SJCRH30 (cell line): ENCODE results near the gene CTDP1. TPM values are rescaled to one million over a fixed set of nuclear protein-coding genes. Genes with fewer than 3 reads are reported as not detected.
"Not testable (repeated sequence)": the region's sequence is repeated elsewhere in the genome, so short reads cannot be mapped to it uniquely, and the experiment has no call there.

Experiments
- DNase-seq, 2 experiments: peaks; one replicate each; pipeline ENCODE4 v3.0.0-alpha.2; 2015 to 2020
- H3K27ac ChIP-seq: fragments of 250-450 bp; sonication (Bioruptor Pico); 2 replicates; pipeline ENCODE4 v1.5.1; 2020; ENCODE audit warnings: mild to moderate bottlenecking, moderate library complexity
- H3K27me3 ChIP-seq: fragments of 250-450 bp; sonication (Bioruptor Pico); 2 replicates; pipeline ENCODE4 v1.5.1; 2020; ENCODE audit warnings: mild to moderate bottlenecking, moderate library complexity
- H3K36me3 ChIP-seq: fragments of 250-450 bp; sonication (Bioruptor Pico); 2 replicates; pipeline ENCODE4 v1.5.1; 2020; ENCODE audit warnings: mild to moderate bottlenecking, moderate library complexity
- H3K4me1 ChIP-seq: fragments of 250-450 bp; sonication (Bioruptor Pico); 2 replicates; pipeline ENCODE4 v1.5.1; 2020; ENCODE audit warnings: mild to moderate bottlenecking, moderate library complexity
- H3K4me3 ChIP-seq: fragments of 250-450 bp; sonication (Bioruptor Pico); 2 replicates; pipeline ENCODE4 v1.5.1; 2020; ENCODE audit warnings: mild to moderate bottlenecking, moderate library complexity
- H3K9me3 ChIP-seq: fragments of 250-450 bp; sonication (Bioruptor Pico); replicated peaks from 2 replicates; pipeline ENCODE4 v1.5.1; 2020; ENCODE audit warnings: mild to moderate bottlenecking, moderate library complexity
- total RNA-seq: library from RNA; depleted of rRNA; stranded (reverse); fragments of >200 nt; shearing (Covaris generic); gene quantifications from 2 replicates; pipeline ENCODE4 v1.2.3, GENCODE V29; 2014

CTDP1 gene
- total RNA-seq, 1 experiment from 2014 or later: 8.8 TPM

DNA sequence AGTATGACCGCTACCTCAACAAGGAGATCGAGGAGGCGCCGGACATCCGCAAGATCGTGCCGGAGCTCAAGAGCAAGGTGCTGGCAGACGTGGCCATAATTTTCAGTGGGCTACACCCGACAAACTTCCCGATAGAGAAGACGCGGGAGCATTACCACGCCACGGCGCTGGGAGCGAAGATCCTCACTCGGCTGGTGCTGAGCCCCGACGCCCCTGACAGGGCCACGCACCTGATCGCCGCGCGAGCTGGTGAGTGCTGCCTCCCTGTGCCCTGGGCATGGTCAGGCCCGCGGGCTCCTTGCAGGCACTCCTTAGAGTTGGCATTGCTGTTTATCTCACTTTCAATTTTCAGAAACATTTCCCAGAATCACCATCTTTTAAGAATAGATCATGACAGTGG lies 35.7 kb downstream of the CTDP1 start:
- Histone ChIP-seq H3K36me3 (peaks cover 15% of the 10 kb centered on the region; the same call in 1 of the 2 replicates), H3K4me3 (no peak overlapping the region), H3K27ac (no peak overlapping the region), H3K27me3 (no peaks in the 10 kb centered on the region), H3K4me1 (no peaks in the 10 kb centered on the region), H3K9me3 (no peaks in the 10 kb centered on the region)
- no peak for DNase-seq

DNA sequence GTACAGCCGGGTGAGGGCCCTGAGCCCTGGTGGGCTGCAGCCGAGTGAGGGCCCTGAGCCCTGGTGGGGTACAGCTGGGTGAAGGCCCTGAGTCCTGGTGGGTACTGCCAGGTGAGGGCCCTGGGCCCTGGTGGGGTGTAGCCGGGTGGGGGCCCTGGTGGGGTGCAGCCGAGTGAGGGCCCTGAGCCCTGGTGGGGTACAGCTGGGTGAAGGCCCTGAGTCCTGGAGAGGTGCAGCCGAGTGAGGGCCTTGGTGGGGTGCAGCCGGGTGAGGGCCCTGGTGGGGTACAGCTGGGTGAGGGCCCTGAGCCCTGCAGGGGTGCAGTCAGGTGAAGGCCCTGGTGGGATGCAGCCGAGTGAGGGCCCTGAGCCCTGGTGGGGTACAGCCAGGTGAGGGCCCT lies 37.5 kb downstream of the CTDP1 start:
- Histone ChIP-seq H3K4me1 (no peaks in the 10 kb centered on the region), H3K27ac (no peak overlapping the region), H3K4me3 (no peak overlapping the region), H3K9me3 (no peaks in the 10 kb centered on the region), H3K27me3 (no peaks in the 10 kb centered on the region), H3K36me3 (peaks cover 15% of the 10 kb centered on the region; the same call in 1 of the 2 replicates)
- no peak for DNase-seq

DNA sequence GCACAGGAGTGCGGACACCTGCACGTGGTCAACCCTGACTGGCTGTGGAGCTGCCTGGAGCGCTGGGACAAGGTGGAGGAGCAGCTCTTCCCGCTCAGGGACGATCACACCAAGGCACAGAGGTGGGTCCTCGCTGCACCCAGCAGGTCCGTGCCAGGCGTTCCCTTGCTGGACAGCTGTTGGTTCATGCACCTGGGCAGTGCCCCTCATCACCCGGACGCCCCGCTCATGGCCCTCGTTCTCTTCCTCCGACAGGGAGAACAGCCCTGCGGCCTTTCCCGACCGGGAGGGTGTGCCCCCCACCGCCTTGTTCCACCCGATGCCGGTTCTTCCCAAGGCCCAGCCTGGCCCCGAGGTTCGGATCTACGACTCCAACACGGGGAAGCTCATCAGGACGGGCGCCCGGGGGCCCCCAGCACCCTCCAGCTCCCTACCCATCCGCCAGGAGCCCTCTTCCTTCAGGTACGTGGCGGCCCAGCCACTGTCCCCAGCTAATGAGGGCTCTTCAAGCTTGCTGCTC lies 38.0 kb downstream of the CTDP1 start:
- no peak for DNase-seq
- H3K4me1 ChIP-seq: no peaks in the 10 kb centered on the region
- no peak overlapping the region for H3K4me3 ChIP-seq
- H3K9me3 ChIP-seq: no peaks in the 10 kb centered on the region
- no peaks in the 10 kb centered on the region for H3K27me3 ChIP-seq
- H3K27ac ChIP-seq: no peak overlapping the region
- peaks cover 15% of the 10 kb centered on the region; the same call in 1 of the 2 replicates for H3K36me3 ChIP-seq

DNA sequence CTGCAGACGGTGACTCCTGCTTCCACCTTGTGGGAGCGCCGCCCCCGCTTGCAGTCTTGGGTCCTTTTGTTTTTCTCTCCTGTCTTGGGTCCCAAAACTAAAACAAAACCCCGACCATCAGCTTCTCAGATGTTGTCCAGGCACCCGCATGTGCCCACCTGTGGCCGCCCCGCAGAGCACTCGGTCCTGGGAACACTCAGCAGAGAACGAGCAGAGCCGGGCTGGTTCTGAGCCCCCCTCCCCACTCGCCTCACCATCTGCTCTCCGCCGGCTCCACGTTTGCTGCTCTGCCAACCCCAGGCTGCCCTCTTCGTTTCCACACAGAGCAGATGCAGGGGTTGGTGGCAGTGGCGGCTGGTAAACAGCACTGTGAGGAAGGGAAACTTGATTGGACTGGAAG lies 38.5 kb downstream of the CTDP1 start:
- Histone ChIP-seq H3K4me3 (no peak overlapping the region), H3K4me1 (no peaks in the 10 kb centered on the region), H3K9me3 (no peaks in the 10 kb centered on the region), H3K36me3 (peaks cover 15% of the 10 kb centered on the region; the same call in 1 of the 2 replicates), H3K27ac (no peak overlapping the region), H3K27me3 (no peaks in the 10 kb centered on the region)
- no peak for DNase-seq

DNA sequence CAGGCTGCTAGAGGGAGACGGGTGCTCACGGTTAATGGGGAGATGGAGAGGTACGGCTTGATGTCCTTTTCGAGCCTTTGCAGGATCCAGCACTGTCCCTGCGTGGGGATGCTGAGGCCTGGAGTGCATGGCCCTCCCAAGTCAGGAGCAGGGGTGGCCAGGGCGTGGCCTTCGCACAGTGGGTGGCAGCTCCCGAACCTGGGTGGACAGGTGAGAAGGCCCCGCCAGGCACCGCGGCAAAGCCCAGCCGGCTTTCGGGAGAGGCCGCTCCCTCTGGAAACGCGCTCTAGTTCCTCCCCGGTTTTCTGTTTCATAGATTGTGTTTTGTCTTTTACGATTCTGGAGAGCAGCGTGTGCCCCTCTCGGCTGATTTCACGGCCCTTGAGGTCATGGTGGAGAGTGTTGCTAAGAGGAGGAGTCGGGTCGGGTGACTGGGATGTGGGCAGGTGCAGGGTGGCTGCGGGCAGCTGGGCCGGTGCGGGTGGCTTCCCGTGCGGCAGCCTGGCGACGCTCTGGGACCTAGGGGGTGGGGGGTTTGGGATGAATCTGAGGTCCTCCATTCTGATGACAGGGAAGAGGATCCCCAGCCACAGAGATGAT lies 39.4 kb downstream of the CTDP1 start:
- H3K4me1 ChIP-seq: no peaks in the 10 kb centered on the region
- H3K27me3 ChIP-seq: no peaks in the 10 kb centered on the region
- no peaks in the 10 kb centered on the region for H3K9me3 ChIP-seq
- H3K4me3 ChIP-seq: no peak overlapping the region
- H3K27ac ChIP-seq: no peak overlapping the region
- no peak for DNase-seq
- peaks cover 12% of the 10 kb centered on the region; the same call in 1 of the 2 replicates for H3K36me3 ChIP-seq

DNA sequence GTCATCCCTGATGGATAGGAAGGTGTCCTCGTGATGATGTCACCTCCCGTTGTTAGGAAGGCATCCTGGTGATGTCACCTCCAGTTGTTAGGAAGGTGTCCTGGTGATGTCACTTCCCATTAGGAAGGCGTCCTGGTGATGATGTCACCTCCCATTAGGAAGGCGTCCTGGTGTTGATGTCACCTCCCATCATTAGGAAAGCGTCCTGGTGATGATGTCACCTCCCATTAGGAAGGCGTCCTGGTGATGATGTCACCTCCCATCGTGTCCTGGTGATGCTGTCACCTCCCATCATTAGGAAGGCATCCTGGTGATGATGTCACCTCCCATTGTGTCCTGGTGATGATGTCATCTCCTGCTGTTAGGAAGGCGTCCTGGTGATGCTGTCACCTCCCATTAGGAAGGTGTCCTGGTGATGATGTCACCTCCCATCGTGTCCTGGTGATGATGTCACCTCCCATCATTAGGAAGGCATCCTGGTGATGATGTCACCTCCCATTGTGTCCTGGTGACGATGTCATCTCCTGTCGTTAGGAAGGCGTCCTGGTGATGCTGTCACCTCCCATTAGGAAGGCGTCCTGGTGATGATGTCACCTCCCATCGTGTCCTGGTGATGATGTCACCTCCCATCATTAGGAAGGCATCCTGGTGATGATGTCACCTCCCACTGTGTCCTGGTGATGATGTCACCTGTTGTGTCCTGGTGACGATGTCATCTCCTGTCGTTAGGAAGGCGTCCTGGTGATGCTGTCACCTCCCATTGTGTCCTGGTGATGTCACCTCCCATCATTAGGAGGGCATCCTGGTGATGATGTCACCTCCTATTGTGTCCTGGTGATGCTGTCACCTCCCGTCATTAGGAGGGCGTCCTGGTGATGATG lies 40.1 kb downstream of the CTDP1 start:
- not testable (repeated sequence) for H3K9me3 ChIP-seq, DNase-seq, H3K4me1 ChIP-seq, H3K27ac ChIP-seq, H3K4me3 ChIP-seq, H3K27me3 ChIP-seq
- H3K36me3 ChIP-seq: peaks cover 12% of the 10 kb centered on the region; the same call in 1 of the 2 replicates

DNA sequence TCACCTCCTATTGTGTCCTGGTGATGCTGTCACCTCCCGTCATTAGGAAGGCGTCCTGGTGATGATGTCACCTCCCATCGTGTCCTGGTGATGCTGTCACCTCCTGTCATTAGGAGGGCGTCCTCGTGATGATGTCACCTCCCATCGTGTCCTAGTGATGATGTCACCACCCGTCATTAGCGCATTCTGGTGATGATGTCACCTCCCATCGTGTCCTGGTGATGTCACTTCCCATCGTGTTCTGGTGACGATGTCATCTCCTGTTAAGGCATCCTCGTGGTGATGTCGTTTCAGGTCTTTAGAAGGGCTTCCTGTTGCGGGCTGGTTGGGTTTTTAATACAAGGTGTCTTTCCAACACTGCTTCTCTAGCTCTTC lies 40.7 kb downstream of the CTDP1 start:
- no peak for DNase-seq
- Histone ChIP-seq H3K36me3 (peaks cover 7% of the 10 kb centered on the region; the same call in 1 of the 2 replicates), H3K27me3 (no peaks in the 10 kb centered on the region), H3K4me3 (no peak overlapping the region), H3K4me1 (no peaks in the 10 kb centered on the region), H3K9me3 (no peaks in the 10 kb centered on the region), H3K27ac (no peak overlapping the region)

DNA sequence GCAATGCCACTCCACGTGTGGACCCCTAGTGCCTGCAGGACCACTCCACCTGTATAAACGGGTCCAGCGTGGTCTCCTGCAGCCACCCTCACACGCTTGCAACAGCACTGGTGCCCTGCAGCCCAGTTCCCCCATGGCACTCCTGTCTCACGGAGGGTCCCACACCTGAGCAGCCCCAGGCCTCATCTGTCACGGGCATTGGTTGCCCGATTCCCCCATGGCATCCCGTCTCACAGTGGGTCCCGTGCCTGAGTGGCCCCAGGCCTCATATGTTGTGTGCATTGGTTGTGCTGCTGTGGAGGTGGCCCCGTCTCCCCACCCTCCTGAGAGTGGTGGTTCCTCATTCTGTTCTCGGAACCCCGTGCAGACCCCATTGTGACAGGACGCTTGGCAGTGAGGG lies 43.4 kb downstream of the CTDP1 start:
- H3K4me1 ChIP-seq: no peaks in the 10 kb centered on the region
- H3K9me3 ChIP-seq: no peaks in the 10 kb centered on the region
- H3K27me3 ChIP-seq: no peaks in the 10 kb centered on the region
- H3K27ac ChIP-seq: no peak overlapping the region
- peaks cover 2% of the 10 kb centered on the region; the same call in 1 of the 2 replicates for H3K36me3 ChIP-seq
- no peak overlapping the region for H3K4me3 ChIP-seq
- no peak for DNase-seq

DNA sequence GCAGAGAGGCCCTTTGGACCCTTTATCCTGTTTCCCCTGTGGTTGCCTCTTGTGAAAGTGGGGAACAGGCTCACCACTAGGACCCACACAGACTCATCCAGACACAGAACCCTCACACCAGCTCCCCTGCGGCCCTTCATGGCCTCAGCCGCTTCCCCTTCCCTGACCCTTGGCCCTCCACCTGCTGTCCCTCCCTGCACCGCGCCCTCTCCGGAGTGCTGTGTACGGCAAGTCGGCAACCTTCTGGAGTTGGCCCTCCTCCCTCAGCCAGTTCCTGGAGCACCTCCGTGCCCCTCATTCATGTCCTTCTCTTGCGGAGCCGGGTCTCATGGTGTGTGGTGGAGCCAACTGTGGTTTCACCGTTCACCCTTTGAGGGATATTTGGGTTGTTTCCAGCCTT lies 44.0 kb downstream of the CTDP1 start:
- H3K27me3 ChIP-seq: no peaks in the 10 kb centered on the region
- no peaks in the 10 kb centered on the region for H3K4me1 ChIP-seq
- no peaks in the 10 kb centered on the region for H3K9me3 ChIP-seq
- no peak for DNase-seq
- peaks cover 2% of the 10 kb centered on the region; the same call in 1 of the 2 replicates for H3K36me3 ChIP-seq
- no peak overlapping the region for H3K27ac ChIP-seq
- H3K4me3 ChIP-seq: no peak overlapping the region

DNA sequence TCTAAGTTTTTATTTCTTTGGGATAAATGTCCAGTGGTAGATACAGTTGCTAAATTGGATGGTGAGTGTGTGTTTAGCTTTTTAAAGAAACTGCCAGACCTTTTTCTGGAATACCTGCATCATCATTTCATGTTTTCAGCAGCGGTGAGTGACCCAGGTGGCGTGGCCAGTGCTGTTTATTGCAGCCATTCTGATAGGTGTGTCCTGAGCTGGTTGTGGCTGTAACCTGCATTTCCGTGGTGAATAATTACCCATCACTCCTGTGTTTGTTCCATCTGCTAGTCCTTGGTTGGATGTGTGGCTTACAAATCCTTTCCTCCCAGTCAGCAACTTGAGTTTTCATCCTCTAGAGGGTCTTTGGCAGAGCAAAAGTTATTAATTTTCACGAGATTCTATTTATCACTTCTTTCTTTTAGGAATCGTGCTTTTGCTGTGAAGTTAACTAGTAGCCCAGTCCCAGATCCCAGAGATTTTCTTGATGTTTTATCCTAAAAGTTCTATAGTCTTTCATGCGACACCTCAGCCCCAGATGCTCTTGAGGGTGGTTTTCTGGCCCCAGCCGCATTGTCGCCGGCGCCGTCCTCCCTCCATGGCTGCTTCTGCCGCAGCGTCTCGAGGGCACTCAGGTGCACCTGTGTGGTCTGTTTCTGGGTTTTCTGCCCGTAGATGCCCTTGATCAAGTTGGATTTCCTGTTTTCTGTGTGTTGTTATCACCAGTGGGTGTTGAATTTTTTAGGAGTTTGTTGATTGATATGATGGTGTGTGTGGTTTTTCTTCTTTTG lies 44.9 kb downstream of the CTDP1 start:
- Histone ChIP-seq H3K36me3 (no peaks in the 10 kb centered on the region), H3K9me3 (no peaks in the 10 kb centered on the region), H3K27ac (no peak overlapping the region), H3K4me3 (no peak overlapping the region), H3K27me3 (no peaks in the 10 kb centered on the region), H3K4me1 (no peaks in the 10 kb centered on the region)
- DNase-seq: no peak

DNA sequence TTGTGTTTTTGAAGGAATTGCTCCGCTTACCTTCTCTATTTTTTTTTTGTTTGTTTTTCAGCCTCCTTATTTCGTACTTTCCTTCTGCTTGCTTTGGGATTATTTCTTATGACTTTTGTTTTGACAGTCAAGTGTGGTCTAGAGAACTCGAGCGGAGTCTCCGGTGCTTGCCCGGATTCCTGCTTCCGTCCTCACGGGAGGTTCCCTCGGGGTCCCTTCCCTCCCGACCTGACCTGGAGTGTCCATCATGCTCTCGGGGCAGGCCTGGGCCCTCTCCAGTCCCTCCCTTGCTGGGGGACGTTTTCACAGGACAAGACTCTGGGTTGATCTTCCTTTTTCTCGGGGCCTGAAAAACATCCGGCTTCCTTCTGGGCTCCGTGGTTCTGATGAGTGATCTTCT lies 45.9 kb downstream of the CTDP1 start:
- Histone ChIP-seq H3K9me3 (no peaks in the 10 kb centered on the region), H3K4me3 (no peak overlapping the region), H3K36me3 (0 out of 2 replicates have a peak, but pooled peaks cover 5% of the 10 kb centered on the region), H3K27me3 (no peaks in the 10 kb centered on the region), H3K27ac (no peak overlapping the region), H3K4me1 (no peaks in the 10 kb centered on the region)
- no peak for DNase-seq

DNA sequence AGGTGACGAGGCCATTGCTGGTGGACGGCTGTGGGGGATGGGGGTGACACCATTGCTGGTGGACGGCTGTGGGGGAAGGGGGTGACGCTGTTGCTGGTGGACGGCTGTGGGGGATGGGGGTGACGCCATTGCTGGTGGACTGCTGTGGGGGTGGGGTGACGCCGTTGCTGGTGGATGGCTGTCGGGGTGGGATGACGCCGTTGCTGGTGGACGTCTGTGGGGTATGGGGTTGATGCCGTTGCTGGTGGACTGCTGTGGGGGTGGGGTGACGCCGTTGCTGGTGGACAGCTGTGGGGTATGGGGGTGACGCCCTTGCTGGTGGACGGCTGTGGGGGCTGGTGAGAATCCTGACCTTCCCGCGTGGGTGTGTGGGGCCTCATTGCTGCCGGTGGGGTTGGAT lies 47.1 kb downstream of the CTDP1 start:
- no peaks in the 10 kb centered on the region for H3K4me1 ChIP-seq
- no peak overlapping the region for H3K4me3 ChIP-seq
- H3K36me3 ChIP-seq: peaks cover 10% of the 10 kb centered on the region; the same call in 1 of the 2 replicates
- H3K9me3 ChIP-seq: no peaks in the 10 kb centered on the region; the same call in 1 of the 2 replicates
- H3K27me3 ChIP-seq: no peaks in the 10 kb centered on the region
- H3K27ac ChIP-seq: no peak overlapping the region
- no peak for DNase-seq

DNA sequence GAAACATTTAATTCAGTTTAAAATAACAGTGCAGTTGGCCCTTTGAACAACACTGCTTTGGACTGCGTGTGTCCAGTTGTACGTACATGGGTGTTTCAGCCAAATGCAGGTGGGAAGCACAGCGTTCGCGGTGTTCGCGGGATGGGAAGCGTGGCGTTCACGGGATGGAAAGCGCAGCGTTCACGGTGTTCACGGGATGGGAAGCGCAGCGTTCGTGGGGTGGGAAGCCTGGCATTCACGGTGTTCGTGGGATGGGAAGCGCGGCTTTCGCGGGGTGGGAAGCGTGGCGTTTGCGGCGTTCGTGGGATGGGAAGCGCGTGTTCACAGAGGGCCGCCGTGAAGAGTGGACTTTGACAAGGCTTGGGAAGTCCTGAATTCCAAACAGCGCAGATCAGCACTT lies 47.6 kb downstream of the CTDP1 start:
- H3K36me3 ChIP-seq: peaks cover 13% of the 10 kb centered on the region; the same call in 1 of the 2 replicates
- DNase-seq: no peak

DNA sequence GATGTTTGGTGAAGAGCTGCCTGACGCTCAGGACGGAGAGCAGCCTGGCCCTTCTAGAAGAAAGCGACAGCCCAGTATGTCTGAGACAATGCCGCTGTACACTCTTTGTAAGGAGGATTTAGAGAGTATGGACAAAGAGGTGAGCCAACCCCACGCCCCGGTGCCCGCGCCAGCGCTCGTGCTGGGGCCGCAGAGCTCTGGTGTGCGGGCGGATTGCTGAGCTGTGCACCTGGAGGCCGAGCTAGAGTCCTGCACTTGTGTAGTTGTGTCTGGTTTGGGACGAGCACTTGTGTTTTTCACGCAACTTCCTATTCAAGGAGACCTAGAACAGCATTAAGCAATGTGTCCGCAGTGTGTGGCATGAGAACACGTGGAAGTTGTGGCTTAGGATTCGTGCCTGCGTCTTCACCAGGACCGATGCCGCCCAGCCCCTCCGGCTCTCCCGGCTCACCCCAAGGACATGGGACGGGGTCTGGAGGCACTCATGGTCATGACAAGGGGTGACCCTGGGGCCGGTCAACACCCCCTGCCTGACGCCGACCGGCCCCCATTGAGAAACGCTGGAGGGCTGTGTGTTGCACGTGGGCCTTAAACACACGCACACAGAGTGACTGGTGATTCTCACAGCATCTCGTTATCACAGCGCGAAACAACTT lies 49.5 kb downstream of the CTDP1 start:
- no peaks in the 10 kb centered on the region for H3K4me1 ChIP-seq
- DNase-seq: no peak
- peaks cover 16% of the 10 kb centered on the region for H3K36me3 ChIP-seq
- no peak overlapping the region for H3K4me3 ChIP-seq
- H3K27ac ChIP-seq: no peak overlapping the region
- no peaks in the 10 kb centered on the region; the same call in 1 of the 2 replicates for H3K9me3 ChIP-seq
- H3K27me3 ChIP-seq: no peaks in the 10 kb centered on the region

More for the DNA sequence above, 47.6 kb downstream of the CTDP1 start:
- no peaks in the 10 kb centered on the region; the same call in 1 of the 2 replicates for H3K9me3 ChIP-seq
- H3K27me3 ChIP-seq: no peaks in the 10 kb centered on the region
- no peaks in the 10 kb centered on the region for H3K4me1 ChIP-seq
- no peak overlapping the region for H3K4me3 ChIP-seq
- H3K27ac ChIP-seq: no peak overlapping the region
